ENCODE measurements around the gene SDC3.

The SDC3 gene

GRCh38 chr1:30876451-30877204 lies 31.9 kb downstream of the SDC3 start:
- no peaks in the 10 kb centered on the region for H3K27me3 ChIP-seq (replicated peaks; ENCODE audit: control insufficient read depth, insufficient read depth, low read length, poor library complexity, severe bottlenecking)
- no peaks in the 10 kb centered on the region for H3K36me3 ChIP-seq (ENCODE audit: control insufficient read depth, insufficient read depth, low read length)
- no peak for DNase-seq

GRCh38 chr1:30875916-30876315 lies 32.6 kb downstream of the SDC3 start:
- H3K4me3 ChIP-seq (ENCODE audit: insufficient read depth, low read depth, low read length, poor library complexity, severe bottlenecking) = no peak overlapping the region
- H3K4me1 ChIP-seq (ENCODE audit: control insufficient read depth, insufficient read depth, low read length, poor library complexity, severe bottlenecking) = no peaks in the 10 kb centered on the region
- no peaks in the 10 kb centered on the region for H3K36me3 ChIP-seq (ENCODE audit: control insufficient read depth, insufficient read depth, low read length)
- H3K27me3 ChIP-seq (replicated peaks; ENCODE audit: control insufficient read depth, insufficient read depth, low read length, poor library complexity, severe bottlenecking) = no peaks in the 10 kb centered on the region
- no peak overlapping the region for H3K27ac ChIP-seq (ENCODE audit: insufficient read depth, low read length, poor library complexity, severe bottlenecking)
- no peaks in the 10 kb centered on the region for H3K9me3 ChIP-seq (ENCODE audit: control insufficient read depth, low read length)
- DNase-seq = no peak

More at GRCh38 chr1:30876451-30877204, 31.9 kb downstream of the SDC3 start:
- Histone ChIP-seq H3K4me1 (ENCODE audit: control insufficient read depth, insufficient read depth, low read length, poor library complexity, severe bottlenecking) (no peaks in the 10 kb centered on the region), H3K27ac (ENCODE audit: insufficient read depth, low read length, poor library complexity, severe bottlenecking) (no peak overlapping the region), H3K4me3 (ENCODE audit: insufficient read depth, low read depth, low read length, poor library complexity, severe bottlenecking) (no peak overlapping the region), H3K9me3 (ENCODE audit: control insufficient read depth, low read length) (no peaks in the 10 kb centered on the region)

GRCh38 chr1:30875197-30875596 lies 33.4 kb downstream of the SDC3 start:
- no peak for DNase-seq
- Histone ChIP-seq H3K27ac (ENCODE audit: insufficient read depth, low read length, poor library complexity, severe bottlenecking) (no peak overlapping the region), H3K36me3 (ENCODE audit: control insufficient read depth, insufficient read depth, low read length) (no peaks in the 10 kb centered on the region), H3K4me1 (ENCODE audit: control insufficient read depth, insufficient read depth, low read length, poor library complexity, severe bottlenecking) (no peaks in the 10 kb centered on the region), H3K27me3 (replicated peaks; ENCODE audit: control insufficient read depth, insufficient read depth, low read length, poor library complexity, severe bottlenecking) (no peaks in the 10 kb centered on the region), H3K4me3 (ENCODE audit: insufficient read depth, low read depth, low read length, poor library complexity, severe bottlenecking) (no peak overlapping the region), H3K9me3 (ENCODE audit: control insufficient read depth, low read length) (no peaks in the 10 kb centered on the region)

GRCh38 chr1:30874176-30874575 lies 34.4 kb downstream of the SDC3 start:
- no peak overlapping the region for H3K4me3 ChIP-seq (ENCODE audit: insufficient read depth, low read depth, low read length, poor library complexity, severe bottlenecking)
- H3K27me3 ChIP-seq (replicated peaks; ENCODE audit: control insufficient read depth, insufficient read depth, low read length, poor library complexity, severe bottlenecking) = no peaks in the 10 kb centered on the region
- DNase-seq = no peak
- H3K27ac ChIP-seq (ENCODE audit: insufficient read depth, low read length, poor library complexity, severe bottlenecking) = no peak overlapping the region
- H3K9me3 ChIP-seq (ENCODE audit: control insufficient read depth, low read length) = no peaks in the 10 kb centered on the region
- no peaks in the 10 kb centered on the region for H3K36me3 ChIP-seq (ENCODE audit: control insufficient read depth, insufficient read depth, low read length)
- peaks cover under 1% of the 10 kb centered on the region for H3K4me1 ChIP-seq (ENCODE audit: control insufficient read depth, insufficient read depth, low read length, poor library complexity, severe bottlenecking)

- no peaks in the 10 kb centered on the region for H3K9me3 ChIP-seq (ENCODE audit: control insufficient read depth, low read length)
- no peak overlapping the region for H3K27ac ChIP-seq (ENCODE audit: insufficient read depth, low read length, poor library complexity, severe bottlenecking)
- no peaks in the 10 kb centered on the region for H3K36me3 ChIP-seq (ENCODE audit: control insufficient read depth, insufficient read depth, low read length)
- peaks cover 5% of the 10 kb centered on the region for H3K4me1 ChIP-seq (ENCODE audit: control insufficient read depth, insufficient read depth, low read length, poor library complexity, severe bottlenecking)
- no peak for DNase-seq
- H3K4me3 ChIP-seq (ENCODE audit: insufficient read depth, low read depth, low read length, poor library complexity, severe bottlenecking) = no peak overlapping the region
- H3K27me3 ChIP-seq (replicated peaks; ENCODE audit: control insufficient read depth, insufficient read depth, low read length, poor library complexity, severe bottlenecking) = no peaks in the 10 kb centered on the region
Observed at GRCh38 chr1:30872948-30873263, 35.7 kb downstream of the SDC3 start.

GRCh38 chr1:30872033-30872947 lies 36.3 kb downstream of the SDC3 start:
- Histone ChIP-seq H3K4me3 (ENCODE audit: insufficient read depth, low read depth, low read length, poor library complexity, severe bottlenecking) (no peak overlapping the region), H3K9me3 (ENCODE audit: control insufficient read depth, low read length) (no peaks in the 10 kb centered on the region), H3K4me1 (ENCODE audit: control insufficient read depth, insufficient read depth, low read length, poor library complexity, severe bottlenecking) (peaks cover 5% of the 10 kb centered on the region), H3K36me3 (ENCODE audit: control insufficient read depth, insufficient read depth, low read length) (no peaks in the 10 kb centered on the region), H3K27ac (ENCODE audit: insufficient read depth, low read length, poor library complexity, severe bottlenecking) (no peak overlapping the region), H3K27me3 (replicated peaks; ENCODE audit: control insufficient read depth, insufficient read depth, low read length, poor library complexity, severe bottlenecking) (no peaks in the 10 kb centered on the region)
- no peak for DNase-seq

- Histone ChIP-seq H3K4me1 (ENCODE audit: control insufficient read depth, insufficient read depth, low read length, poor library complexity, severe bottlenecking) (peaks cover 5% of the 10 kb centered on the region), H3K27ac (ENCODE audit: insufficient read depth, low read length, poor library complexity, severe bottlenecking) (no peak overlapping the region), H3K4me3 (ENCODE audit: insufficient read depth, low read depth, low read length, poor library complexity, severe bottlenecking) (no peak overlapping the region), H3K36me3 (ENCODE audit: control insufficient read depth, insufficient read depth, low read length) (no peaks in the 10 kb centered on the region), H3K27me3 (replicated peaks; ENCODE audit: control insufficient read depth, insufficient read depth, low read length, poor library complexity, severe bottlenecking) (no peaks in the 10 kb centered on the region), H3K9me3 (ENCODE audit: control insufficient read depth, low read length) (no peaks in the 10 kb centered on the region)
- no peak for DNase-seq
Observed at GRCh38 chr1:30871276-30871871, 37.2 kb downstream of the SDC3 start.

GRCh38 chr1:30870656-30871055 lies 37.9 kb downstream of the SDC3 start:
- Histone ChIP-seq H3K27me3 (replicated peaks; ENCODE audit: control insufficient read depth, insufficient read depth, low read length, poor library complexity, severe bottlenecking) (no peaks in the 10 kb centered on the region), H3K4me3 (ENCODE audit: insufficient read depth, low read depth, low read length, poor library complexity, severe bottlenecking) (no peak overlapping the region), H3K27ac (ENCODE audit: insufficient read depth, low read length, poor library complexity, severe bottlenecking) (no peak overlapping the region), H3K9me3 (ENCODE audit: control insufficient read depth, low read length) (no peaks in the 10 kb centered on the region), H3K4me1 (ENCODE audit: control insufficient read depth, insufficient read depth, low read length, poor library complexity, severe bottlenecking) (peaks cover 5% of the 10 kb centered on the region), H3K36me3 (ENCODE audit: control insufficient read depth, insufficient read depth, low read length) (no peaks in the 10 kb centered on the region)
- no peak for DNase-seq

GRCh38 chr1:30870035-30870434 lies 38.5 kb downstream of the SDC3 start:
- Histone ChIP-seq H3K9me3 (ENCODE audit: control insufficient read depth, low read length) (no peaks in the 10 kb centered on the region), H3K4me1 (ENCODE audit: control insufficient read depth, insufficient read depth, low read length, poor library complexity, severe bottlenecking) (peaks cover 5% of the 10 kb centered on the region), H3K4me3 (ENCODE audit: insufficient read depth, low read depth, low read length, poor library complexity, severe bottlenecking) (no peak overlapping the region), H3K36me3 (ENCODE audit: control insufficient read depth, insufficient read depth, low read length) (no peaks in the 10 kb centered on the region), H3K27ac (ENCODE audit: insufficient read depth, low read length, poor library complexity, severe bottlenecking) (no peak overlapping the region), H3K27me3 (replicated peaks; ENCODE audit: control insufficient read depth, insufficient read depth, low read length, poor library complexity, severe bottlenecking) (no peaks in the 10 kb centered on the region)
- DNase-seq = no peak
